ENCODE results near the gene CEP350. TPM values are rescaled to one million over a fixed set of nuclear protein-coding genes. Genes with fewer than 3 reads are reported as not detected.

The CEP350 gene
- total RNA-seq, 4 donors from 2014 or later, result 74.4 to 89.0 (median 82.0) TPM

- Histone ChIP-seq H3K27ac (no peak overlapping the region), H3K9me3 (no peaks in the 10 kb centered on the region), H3K36me3 (peaks cover 14 to 90% of the 10 kb centered on the region in 2 donors), H3K27me3 (no peaks in the 10 kb centered on the region), H3K4me3 (no peak overlapping the region), H3K4me1 (no peaks in the 10 kb centered on the region)
- 72 to 92% methylated on average over 5 of the region's 5 CpGs for WGBS, 2 donors (ENCODE audit: low coverage in 1 of 2)
- TF ChIP-seq POLR2A (IDR thresholded peaks at IDR 0.05) (no peak), POLR2AphosphoS5 (IDR thresholded peaks at IDR 0.05) (no peak), EP300 (IDR thresholded peaks at IDR 0.05) (no peak)
- TF ChIP-seq, protein P1, sequence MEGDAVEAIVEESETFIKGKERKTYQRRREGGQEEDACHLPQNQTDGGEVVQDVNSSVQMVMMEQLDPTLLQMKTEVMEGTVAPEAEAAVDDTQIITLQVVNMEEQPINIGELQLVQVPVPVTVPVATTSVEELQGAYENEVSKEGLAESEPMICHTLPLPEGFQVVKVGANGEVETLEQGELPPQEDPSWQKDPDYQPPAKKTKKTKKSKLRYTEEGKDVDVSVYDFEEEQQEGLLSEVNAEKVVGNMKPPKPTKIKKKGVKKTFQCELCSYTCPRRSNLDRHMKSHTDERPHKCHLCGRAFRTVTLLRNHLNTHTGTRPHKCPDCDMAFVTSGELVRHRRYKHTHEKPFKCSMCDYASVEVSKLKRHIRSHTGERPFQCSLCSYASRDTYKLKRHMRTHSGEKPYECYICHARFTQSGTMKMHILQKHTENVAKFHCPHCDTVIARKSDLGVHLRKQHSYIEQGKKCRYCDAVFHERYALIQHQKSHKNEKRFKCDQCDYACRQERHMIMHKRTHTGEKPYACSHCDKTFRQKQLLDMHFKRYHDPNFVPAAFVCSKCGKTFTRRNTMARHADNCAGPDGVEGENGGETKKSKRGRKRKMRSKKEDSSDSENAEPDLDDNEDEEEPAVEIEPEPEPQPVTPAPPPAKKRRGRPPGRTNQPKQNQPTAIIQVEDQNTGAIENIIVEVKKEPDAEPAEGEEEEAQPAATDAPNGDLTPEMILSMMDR (IDR thresholded peaks at IDR 0.05), result no peak
- ATAC-seq, result no peak
These were observed 117.1 kb downstream of the CEP350 start for GRCh38 chr1:180071759-180072158.

DNA sequence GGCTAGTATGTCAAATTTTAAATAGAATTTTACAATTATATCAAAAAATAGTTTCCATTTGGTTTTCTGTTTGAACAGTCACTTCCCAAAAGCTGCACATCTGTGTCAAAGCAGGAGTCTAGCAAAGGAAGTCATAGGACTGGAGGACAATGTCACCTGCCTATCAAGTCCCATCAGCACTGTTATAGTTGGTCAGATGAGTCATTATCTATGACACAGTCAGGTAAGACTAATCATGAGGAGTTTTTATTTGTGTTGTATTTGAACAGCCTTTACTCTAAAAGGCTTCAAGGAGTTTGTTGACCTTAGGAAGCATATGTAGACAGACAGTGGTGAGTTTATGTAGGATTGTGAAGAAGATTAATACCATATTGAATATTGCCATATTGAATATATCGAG, 125.8 kb downstream of the CEP350 start:
- Histone ChIP-seq H3K36me3 (peaks cover 7 to 88% of the 10 kb centered on the region in 2 donors), H3K4me3 (no peak overlapping the region), H3K9me3 (no peaks in the 10 kb centered on the region), H3K4me1 (no peaks in the 10 kb centered on the region), H3K27me3 (no peaks in the 10 kb centered on the region), H3K27ac (no peak overlapping the region)
- TF ChIP-seq POLR2A (IDR thresholded peaks at IDR 0.05) (no peak), POLR2AphosphoS5 (IDR thresholded peaks at IDR 0.05) (no peak), EP300 (IDR thresholded peaks at IDR 0.05) (no peak)
- TF ChIP-seq, protein P1 (IDR thresholded peaks at IDR 0.05), result no peak
- no peak for ATAC-seq
- WGBS, 2 donors (ENCODE audit: low coverage in 1 of 2), result 92 to 100% methylated on average over 1 of the region's 1 CpG

DNA sequence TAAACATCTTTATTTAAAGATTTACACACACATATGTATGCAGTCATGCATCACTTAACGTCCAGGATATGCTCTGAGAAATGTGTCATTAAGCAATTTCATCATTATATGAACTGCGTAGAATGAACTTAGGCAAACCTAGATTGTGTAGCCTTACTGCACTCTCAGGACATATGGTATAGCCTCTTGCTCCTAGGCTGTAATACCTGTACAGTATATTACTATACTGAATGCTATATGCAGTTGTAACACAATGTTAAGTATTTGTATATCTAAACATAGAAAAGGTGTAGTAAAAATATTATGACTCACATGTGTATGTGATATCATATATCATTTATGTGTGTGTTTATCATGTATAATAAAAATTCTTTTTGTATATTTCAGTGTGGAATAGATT, 126.9 kb downstream of the CEP350 start:
- 82 to 92% methylated on average over 2 of the region's 2 CpGs for WGBS, 2 donors (ENCODE audit: low coverage in 1 of 2)
- peaks cover 4 to 88% of the 10 kb centered on the region in 2 donors for H3K36me3 ChIP-seq
- ATAC-seq, result no peak

DNA sequence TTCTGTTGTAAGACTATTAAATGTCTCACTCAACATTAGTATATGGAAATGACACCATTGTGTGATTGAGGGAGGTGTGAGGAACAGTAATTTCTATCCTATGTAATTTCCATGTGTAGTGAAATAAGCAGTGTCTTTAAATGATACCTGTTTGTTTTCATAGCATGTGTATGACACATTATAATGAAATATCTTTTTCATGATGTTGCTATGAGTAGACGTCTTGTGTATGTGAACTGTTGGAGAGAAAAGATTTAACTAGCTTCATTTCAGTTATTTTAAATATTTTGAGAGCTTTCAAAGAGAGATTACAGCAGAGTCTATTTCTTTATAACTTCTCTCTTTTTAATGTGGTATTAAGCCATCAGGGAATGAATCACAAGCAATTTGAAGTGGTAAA, 128.6 kb downstream of the CEP350 start:
- H3K27me3 ChIP-seq, result no peaks in the 10 kb centered on the region
- no peak overlapping the region for H3K4me3 ChIP-seq
- peaks cover 3 to 80% of the 10 kb centered on the region in 2 donors for H3K36me3 ChIP-seq
- H3K27ac ChIP-seq, result no peak overlapping the region
- H3K9me3 ChIP-seq, result no peaks in the 10 kb centered on the region
- no peak for ATAC-seq
- H3K4me1 ChIP-seq, result no peaks in the 10 kb centered on the region
- WGBS, 2 donors (ENCODE audit: low coverage in 1 of 2), result 26 to 35% methylated on average over 1 of the region's 1 CpG
- TF ChIP-seq POLR2AphosphoS5 (IDR thresholded peaks at IDR 0.05) (no peak), EP300 (IDR thresholded peaks at IDR 0.05) (no peak), POLR2A (IDR thresholded peaks at IDR 0.05) (no peak)
- TF ChIP-seq, protein P1 (IDR thresholded peaks at IDR 0.05), result no peak

More for the DNA sequence above, 126.9 kb downstream of the CEP350 start:
- H3K4me3 ChIP-seq, result no peak overlapping the region
- no peaks in the 10 kb centered on the region for H3K4me1 ChIP-seq
- TF ChIP-seq EP300 (IDR thresholded peaks at IDR 0.05) (no peak), POLR2A (IDR thresholded peaks at IDR 0.05) (no peak), POLR2AphosphoS5 (IDR thresholded peaks at IDR 0.05) (no peak)
- TF ChIP-seq, protein P1 (IDR thresholded peaks at IDR 0.05), result no peak
- H3K9me3 ChIP-seq, result no peaks in the 10 kb centered on the region
- H3K27me3 ChIP-seq, result no peaks in the 10 kb centered on the region
- H3K27ac ChIP-seq, result no peak overlapping the region

- Histone ChIP-seq H3K4me3 (no peak overlapping the region), H3K27ac (no peak overlapping the region), H3K27me3 (no peaks in the 10 kb centered on the region), H3K36me3 (peaks cover 0 to 76% of the 10 kb centered on the region in 2 donors), H3K9me3 (no peaks in the 10 kb centered on the region), H3K4me1 (no peaks in the 10 kb centered on the region)
- ATAC-seq, result no peak
- TF ChIP-seq POLR2AphosphoS5 (IDR thresholded peaks at IDR 0.05) (no peak), EP300 (IDR thresholded peaks at IDR 0.05) (no peak), POLR2A (IDR thresholded peaks at IDR 0.05) (no peak)
- TF ChIP-seq, protein P1 (IDR thresholded peaks at IDR 0.05), result no peak
- WGBS, 2 donors (ENCODE audit: low coverage in 1 of 2), result 76 to 100% methylated on average over 1 of the region's 1 CpG
These were observed 130.3 kb downstream of the CEP350 start for GRCh38 chr1:180084867-180085266.
